Neural cell (in vitro differentiated cells): Measurements from ENCODE around the gene BST2. TPM values are rescaled to one million over a fixed set of nuclear protein-coding genes. Genes with fewer than 3 reads are reported as not detected.

ENCODE experiments used
- H2AFZ ChIP-seq: fragments of 200-600, 300-800 bp; sonication (generic), shearing (Covaris generic); 2 replicates; pipeline ENCODE4 v1.6.0; 2014; ENCODE audit warnings: low read depth, mild to moderate bottlenecking, antibody characterized with exemption, low read length, moderate library complexity
- H3F3A ChIP-seq: fragments of 200-600 bp; shearing (Covaris generic); 2 replicates; pipeline ENCODE4 v1.6.1; 2016; ENCODE audit warnings: mild to moderate bottlenecking, moderate library complexity, mixed read lengths, antibody characterized with exemption, low read length; ENCODE audit not compliant: insufficient read depth, poor library complexity, severe bottlenecking
- H3K27ac ChIP-seq: fragments of 200-600, 300-800 bp; sonication (generic), shearing (Covaris generic); 2 replicates; pipeline ENCODE4 v1.5.1; 2014; ENCODE audit warnings: mild to moderate bottlenecking, low read length, moderate library complexity
- H3K27me3 ChIP-seq: fragments of 300-800, 200-600 bp; sonication (generic), shearing (Covaris generic); 2 replicates; pipeline ENCODE4 v1.6.0; 2014; ENCODE audit warnings: mild to moderate bottlenecking, low read depth, low read length, moderate library complexity; ENCODE audit not compliant: insufficient read depth
- H3K36me3 ChIP-seq: fragments of 300-800, 200-600 bp; sonication (generic), shearing (Covaris generic); 2 replicates; pipeline ENCODE4 v1.5.1; 2014; ENCODE audit warnings: mild to moderate bottlenecking, antibody characterized with exemption, low read length, moderate library complexity; ENCODE audit not compliant: insufficient read depth
- H3K4me2 ChIP-seq: fragments of 300-800, 200-600 bp; sonication (generic), shearing (Covaris generic); 2 replicates; pipeline ENCODE4 v1.6.0; 2014; ENCODE audit warnings: mild to moderate bottlenecking, low read length
- H3K4me3 ChIP-seq: fragments of 300-800, 200-600 bp; sonication (generic), shearing (Covaris generic); 2 replicates; pipeline ENCODE4 v1.5.1; 2014; ENCODE audit warnings: mild to moderate bottlenecking, low read length, moderate library complexity
- H3K79me2 ChIP-seq: fragments of 200-600 bp; shearing (Covaris generic); replicated peaks from 2 replicates; pipeline ENCODE4 v1.6.0; 2014; ENCODE audit warnings: mild to moderate bottlenecking, low read length, moderate library complexity; ENCODE audit not compliant: insufficient read depth
- H3K9ac ChIP-seq: fragments of 300-800, 200-600 bp; sonication (generic), shearing (Covaris generic); 2 replicates; pipeline ENCODE4 v1.6.1; 2016; ENCODE audit warnings: mild to moderate bottlenecking, low read length, mixed read lengths
- H3K9me2 ChIP-seq: fragments of 200-600 bp; shearing (Covaris generic); 2 replicates; pipeline ENCODE4 v1.6.1; 2016; ENCODE audit warnings: mild to moderate bottlenecking, low read length, mixed read lengths; ENCODE audit not compliant: insufficient read depth
- H3K9me3 ChIP-seq: fragments of 200-600, 300-800 bp; sonication (generic), shearing (Covaris generic); 2 replicates; pipeline ENCODE4 v1.6.1; 2016; ENCODE audit warnings: mild to moderate bottlenecking, mixed run types, low read length, moderate library complexity, mixed read lengths
- H4K20me1 ChIP-seq: fragments of 200-600 bp; shearing (Covaris generic); 2 replicates; pipeline ENCODE4 v1.6.1; 2016; ENCODE audit warnings: mild to moderate bottlenecking, mixed run types; ENCODE audit not compliant: insufficient read depth
- CTCF ChIP-seq: fragments of 450-650 bp; IDR thresholded peaks from 2 replicates; pipeline ENCODE4 v1.5.1; 2014; ENCODE audit warnings: antibody characterized with exemption, mild to moderate bottlenecking, moderate library complexity; ENCODE audit not compliant: poor library complexity, severe bottlenecking
- EP300 ChIP-seq: fragments of 450-650 bp; conservative IDR thresholded peaks from 2 replicates; pipeline ENCODE4 v1.6.1; 2014; ENCODE audit warnings: antibody characterized with exemption, mild to moderate bottlenecking, moderate library complexity; ENCODE audit not compliant: poor library complexity, severe bottlenecking
- EZH2 ChIP-seq: fragments of 200-600, 300-800 bp; shearing (Covaris generic), sonication (generic); IDR thresholded peaks from 2 replicates; pipeline ENCODE4 v1.6.1; 2014; ENCODE audit warnings: antibody characterized with exemption, low read length, borderline replicate concordance, mild to moderate bottlenecking; ENCODE audit not compliant: insufficient read depth, poor library complexity, severe bottlenecking
- MXI1 ChIP-seq: fragments of 450-650 bp; conservative IDR thresholded peaks from 2 replicates; pipeline ENCODE4 v1.6.1; 2014; ENCODE audit warnings: antibody characterized with exemption, mild to moderate bottlenecking; ENCODE audit not compliant: poor library complexity, severe bottlenecking
- POLR2AphosphoS5 ChIP-seq: IDR thresholded peaks from 2 replicates; pipeline ENCODE4 v1.6.1; 2012
- RAD21 ChIP-seq: fragments of 450-650 bp; conservative IDR thresholded peaks from 2 replicates; pipeline ENCODE4 v1.6.1; 2014; ENCODE audit warnings: antibody characterized with exemption, mild to moderate bottlenecking, moderate library complexity
- REST ChIP-seq: IDR thresholded peaks from 2 replicates; pipeline ENCODE4 v1.6.1; 2012; ENCODE audit warnings: borderline replicate concordance
- SMC3 ChIP-seq: fragments of 450-650 bp; conservative IDR thresholded peaks from 2 replicates; pipeline ENCODE4 v1.6.1; 2014; ENCODE audit warnings: antibody characterized with exemption, mild to moderate bottlenecking, moderate library complexity; ENCODE audit not compliant: poor library complexity
- TAF1 ChIP-seq: IDR thresholded peaks from 2 replicates; pipeline ENCODE4 v1.6.1; 2012; ENCODE audit warnings: low read depth
- polyA plus RNA-seq: library from polyadenylated mRNA; depleted of rRNA; stranded (reverse); fragments of >200 nt; gene quantifications from 2 replicates; pipeline ENCODE4 v1.2.3, GENCODE V29; 2014

Gene BST2
- polyA plus RNA-seq, 1 donor from 2014 or later = not detected

GRCh38 chr19:17390665-17391370 is 14.6 kb downstream of the BST2 start:
- Histone ChIP-seq H3K36me3 (no peaks in the 10 kb centered on the region), H3K4me2 (no peak overlapping the region), H3K27me3 (peaks cover 15% of the 10 kb centered on the region), H3K27ac (no peak overlapping the region), H2AFZ (no peak overlapping the region), H3K9me3 (peaks cover 5% of the 10 kb centered on the region), H4K20me1 (no peaks in the 10 kb centered on the region), H3F3A (no peaks in the 10 kb centered on the region), H3K9me2 (no peaks in the 10 kb centered on the region), H3K79me2 (no peaks in the 10 kb centered on the region), H3K9ac (no peak overlapping the region), H3K4me3 (peak overlapping the region; percentile 62)
- TF ChIP-seq CTCF (peak; percentile 86), EZH2 (no peak), REST (no peak), RAD21 (peak; percentile 72), SMC3 (peak; percentile 68)

- H3K36me3 ChIP-seq = no peaks in the 10 kb centered on the region
- H3K79me2 ChIP-seq = no peaks in the 10 kb centered on the region
- H3K27ac ChIP-seq = no peak overlapping the region
- H3F3A ChIP-seq = no peaks in the 10 kb centered on the region
- H3K27me3 ChIP-seq = peaks cover 15% of the 10 kb centered on the region
- no peak for TF ChIP-seq EP300
- no peak for TF ChIP-seq CTCF
- no peak for TF ChIP-seq SMC3
- no peak for TF ChIP-seq TAF1
- no peak for TF ChIP-seq RAD21
- TF ChIP-seq POLR2AphosphoS5 = no peak
- TF ChIP-seq EZH2 = no peak
- TF ChIP-seq REST = no peak
- TF ChIP-seq MXI1 = no peak
- peak overlapping the region; percentile 62 for H3K4me3 ChIP-seq
- no peak overlapping the region for H3K4me2 ChIP-seq
- no peaks in the 10 kb centered on the region for H4K20me1 ChIP-seq
- H3K9ac ChIP-seq = no peak overlapping the region
- H3K9me2 ChIP-seq = no peaks in the 10 kb centered on the region
- H2AFZ ChIP-seq = no peak overlapping the region
- peaks cover 5% of the 10 kb centered on the region for H3K9me3 ChIP-seq
Observed at GRCh38 chr19:17389957-17390664, 15.3 kb downstream of the BST2 start.
